Measurements from ENCODE around the gene RASSF9. TPM values are rescaled to one million over a fixed set of nuclear protein-coding genes. Genes with fewer than 3 reads are reported as not detected.

The RASSF9 gene
- total RNA-seq, 1 experiment from 2014 or later: 0.19 TPM

DNA sequence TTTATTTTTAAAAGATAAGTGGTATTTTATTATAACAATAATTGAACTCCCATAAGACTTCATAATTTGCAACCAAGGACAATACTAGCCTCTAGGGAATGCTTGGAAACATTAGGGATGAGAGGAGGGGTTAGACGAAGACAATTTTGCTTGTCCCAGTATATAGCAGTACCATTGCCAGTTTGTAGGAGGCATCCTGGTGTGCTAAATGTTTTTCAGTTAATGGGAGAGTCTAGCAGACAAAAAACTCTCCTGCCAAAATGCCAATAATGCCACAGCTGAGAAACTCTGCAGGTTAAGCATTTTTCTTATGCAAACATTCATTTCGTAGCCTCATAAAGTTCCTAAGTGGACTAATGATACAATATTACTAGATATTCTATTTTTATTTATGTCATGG, 38.1 kb downstream of the RASSF9 start:
- peak; percentile 32 for DNase-seq (ENCODE audit: low spot score)
- intact Hi-C loops (cut with micrococcal nuclease; ENCODE audit: unreplicated experiment): no loop called here
- ChIA-PET POLR2A (ENCODE audit: low non-redundant PET) (no interaction called here), CTCF (no interaction called here)
- no TSS peak for BruUV-seq (replicated peaks)
- Histone ChIP-seq H3K27me3 (replicated peaks; ENCODE audit: insufficient read depth, low read depth, low read length, poor library complexity) (no peaks in the 10 kb centered on the region), H3K36me3 (ENCODE audit: insufficient read depth, low read length, poor library complexity, severe bottlenecking) (no peaks in the 10 kb centered on the region), H3K4me1 (ENCODE audit: insufficient read depth, low read length, poor library complexity, severe bottlenecking) (peaks cover 14% of the 10 kb centered on the region), H3K27ac (ENCODE audit: low read depth, low read length, poor library complexity, severe bottlenecking) (no peak overlapping the region), H3K4me3 (ENCODE audit: low read depth, low read length, poor library complexity, severe bottlenecking) (no peak overlapping the region), H3K9me3 (ENCODE audit: low read depth, low read length, poor library complexity, severe bottlenecking) (no peaks in the 10 kb centered on the region)
- TF ChIP-seq, protein P1, sequence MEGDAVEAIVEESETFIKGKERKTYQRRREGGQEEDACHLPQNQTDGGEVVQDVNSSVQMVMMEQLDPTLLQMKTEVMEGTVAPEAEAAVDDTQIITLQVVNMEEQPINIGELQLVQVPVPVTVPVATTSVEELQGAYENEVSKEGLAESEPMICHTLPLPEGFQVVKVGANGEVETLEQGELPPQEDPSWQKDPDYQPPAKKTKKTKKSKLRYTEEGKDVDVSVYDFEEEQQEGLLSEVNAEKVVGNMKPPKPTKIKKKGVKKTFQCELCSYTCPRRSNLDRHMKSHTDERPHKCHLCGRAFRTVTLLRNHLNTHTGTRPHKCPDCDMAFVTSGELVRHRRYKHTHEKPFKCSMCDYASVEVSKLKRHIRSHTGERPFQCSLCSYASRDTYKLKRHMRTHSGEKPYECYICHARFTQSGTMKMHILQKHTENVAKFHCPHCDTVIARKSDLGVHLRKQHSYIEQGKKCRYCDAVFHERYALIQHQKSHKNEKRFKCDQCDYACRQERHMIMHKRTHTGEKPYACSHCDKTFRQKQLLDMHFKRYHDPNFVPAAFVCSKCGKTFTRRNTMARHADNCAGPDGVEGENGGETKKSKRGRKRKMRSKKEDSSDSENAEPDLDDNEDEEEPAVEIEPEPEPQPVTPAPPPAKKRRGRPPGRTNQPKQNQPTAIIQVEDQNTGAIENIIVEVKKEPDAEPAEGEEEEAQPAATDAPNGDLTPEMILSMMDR (conservative IDR thresholded peaks at IDR 0.05; ENCODE audit: low read depth, low read length): no peak
- no peak for TF ChIP-seq EZH2 (IDR thresholded peaks at IDR 0.05; ENCODE audit: borderline replicate concordance, low read depth, low read length, poor library complexity, severe bottlenecking)

DNA sequence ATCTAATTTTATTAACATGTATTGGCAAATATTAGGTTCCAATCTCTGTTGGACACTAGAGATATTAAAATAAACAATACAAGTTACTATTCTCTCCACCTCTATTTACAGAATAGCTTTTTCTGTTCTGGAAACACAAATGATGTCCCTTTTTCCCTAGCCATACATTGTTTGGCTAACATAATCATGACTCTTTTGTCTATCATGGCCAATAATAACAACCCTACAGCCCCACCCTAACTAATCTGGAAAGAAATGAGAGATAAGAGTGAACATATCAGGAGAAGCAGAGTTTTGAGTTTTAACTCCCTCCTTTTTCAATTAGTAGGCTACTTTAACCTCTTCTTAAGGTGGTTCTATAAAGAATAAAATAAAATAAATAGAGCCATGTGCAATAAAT, 40.2 kb downstream of the RASSF9 start:
- CTCF ChIA-PET: no interaction called here
- POLR2A ChIA-PET (ENCODE audit: low non-redundant PET): no interaction called here

DNA sequence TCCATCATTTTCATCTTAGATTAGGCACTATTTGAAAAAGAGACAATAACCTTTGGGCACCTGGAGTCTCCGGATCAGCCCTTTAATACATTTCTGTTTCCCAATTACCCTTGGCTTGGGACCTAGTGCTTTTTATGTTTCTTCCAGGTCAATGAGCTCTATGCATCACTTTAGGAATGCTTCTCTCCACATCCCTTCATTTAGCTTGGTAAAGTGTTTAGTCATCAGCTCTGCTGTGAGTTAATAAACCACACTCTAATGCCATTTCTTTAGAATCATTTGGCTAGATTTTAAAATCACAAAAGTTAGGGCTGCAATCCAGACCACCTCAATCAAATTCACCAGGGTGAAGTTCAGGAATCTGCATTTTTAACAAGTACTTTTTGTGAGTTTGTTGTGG, 41.7 kb downstream of the RASSF9 start:
- no peaks in the 10 kb centered on the region for H3K36me3 ChIP-seq (ENCODE audit: insufficient read depth, low read length, poor library complexity, severe bottlenecking)
- ChIA-PET POLR2A (ENCODE audit: low non-redundant PET) (interaction anchor here (0.6 kb wide), 1 partner anchor 9 kb away, joined by 3 read pairs; no protein-coding TSS in a partner anchor), CTCF (no interaction called here)
- H3K4me1 ChIP-seq (ENCODE audit: insufficient read depth, low read length, poor library complexity, severe bottlenecking): peaks cover 6% of the 10 kb centered on the region
- no peaks in the 10 kb centered on the region for H3K9me3 ChIP-seq (ENCODE audit: low read depth, low read length, poor library complexity, severe bottlenecking)
- no peak overlapping the region for H3K4me3 ChIP-seq (ENCODE audit: low read depth, low read length, poor library complexity, severe bottlenecking)
- intact Hi-C loops (cut with micrococcal nuclease; ENCODE audit: unreplicated experiment): no loop called here
- no peak overlapping the region for H3K27ac ChIP-seq (ENCODE audit: low read depth, low read length, poor library complexity, severe bottlenecking)
- H3K27me3 ChIP-seq (replicated peaks; ENCODE audit: insufficient read depth, low read depth, low read length, poor library complexity): no peaks in the 10 kb centered on the region
- BruUV-seq (replicated peaks): no TSS peak
- TF ChIP-seq, protein P1 (conservative IDR thresholded peaks at IDR 0.05; ENCODE audit: low read depth, low read length): no peak
- TF ChIP-seq EZH2 (IDR thresholded peaks at IDR 0.05; ENCODE audit: borderline replicate concordance, low read depth, low read length, poor library complexity, severe bottlenecking): no peak
- no peak for DNase-seq (ENCODE audit: low spot score)

More for the DNA sequence above, 40.2 kb downstream of the RASSF9 start:
- Histone ChIP-seq H3K4me1 (ENCODE audit: insufficient read depth, low read length, poor library complexity, severe bottlenecking) (peaks cover 6% of the 10 kb centered on the region), H3K9me3 (ENCODE audit: low read depth, low read length, poor library complexity, severe bottlenecking) (no peaks in the 10 kb centered on the region), H3K27ac (ENCODE audit: low read depth, low read length, poor library complexity, severe bottlenecking) (no peak overlapping the region), H3K36me3 (ENCODE audit: insufficient read depth, low read length, poor library complexity, severe bottlenecking) (no peaks in the 10 kb centered on the region), H3K4me3 (ENCODE audit: low read depth, low read length, poor library complexity, severe bottlenecking) (no peak overlapping the region), H3K27me3 (replicated peaks; ENCODE audit: insufficient read depth, low read depth, low read length, poor library complexity) (no peaks in the 10 kb centered on the region)
- TF ChIP-seq EZH2 (IDR thresholded peaks at IDR 0.05; ENCODE audit: borderline replicate concordance, low read depth, low read length, poor library complexity, severe bottlenecking): no peak
- TF ChIP-seq, protein P1 (conservative IDR thresholded peaks at IDR 0.05; ENCODE audit: low read depth, low read length): no peak
- DNase-seq (ENCODE audit: low spot score): no peak
- intact Hi-C loops (cut with micrococcal nuclease; ENCODE audit: unreplicated experiment): no loop called here
- BruUV-seq (replicated peaks): no TSS peak

Measured in A673 (cell line).